ENCODE measurements around the gene CASTOR1. TPM values are rescaled to one million over a fixed set of nuclear protein-coding genes. Genes with fewer than 3 reads are reported as not detected.
A peak's percentile ranks its signal among the peaks of the same experiment; 100 is the strongest.

CASTOR1 gene
- total RNA-seq, 1 donor: 4.9 TPM

GRCh38 chr22:30294830-30295229 lies 5.5 kb upstream of the CASTOR1 start:
- no peak overlapping the region for H3K4me3 ChIP-seq (ENCODE audit: low read depth, low read length)
- TF ChIP-seq, protein P1, sequence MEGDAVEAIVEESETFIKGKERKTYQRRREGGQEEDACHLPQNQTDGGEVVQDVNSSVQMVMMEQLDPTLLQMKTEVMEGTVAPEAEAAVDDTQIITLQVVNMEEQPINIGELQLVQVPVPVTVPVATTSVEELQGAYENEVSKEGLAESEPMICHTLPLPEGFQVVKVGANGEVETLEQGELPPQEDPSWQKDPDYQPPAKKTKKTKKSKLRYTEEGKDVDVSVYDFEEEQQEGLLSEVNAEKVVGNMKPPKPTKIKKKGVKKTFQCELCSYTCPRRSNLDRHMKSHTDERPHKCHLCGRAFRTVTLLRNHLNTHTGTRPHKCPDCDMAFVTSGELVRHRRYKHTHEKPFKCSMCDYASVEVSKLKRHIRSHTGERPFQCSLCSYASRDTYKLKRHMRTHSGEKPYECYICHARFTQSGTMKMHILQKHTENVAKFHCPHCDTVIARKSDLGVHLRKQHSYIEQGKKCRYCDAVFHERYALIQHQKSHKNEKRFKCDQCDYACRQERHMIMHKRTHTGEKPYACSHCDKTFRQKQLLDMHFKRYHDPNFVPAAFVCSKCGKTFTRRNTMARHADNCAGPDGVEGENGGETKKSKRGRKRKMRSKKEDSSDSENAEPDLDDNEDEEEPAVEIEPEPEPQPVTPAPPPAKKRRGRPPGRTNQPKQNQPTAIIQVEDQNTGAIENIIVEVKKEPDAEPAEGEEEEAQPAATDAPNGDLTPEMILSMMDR (IDR thresholded peaks at IDR 0.05; ENCODE audit: insufficient read depth, low read length): no peak
- DNase-seq (ENCODE audit: low read depth): no peak

- TF ChIP-seq, protein P1 (IDR thresholded peaks at IDR 0.05; ENCODE audit: insufficient read depth, low read length): no peak
- DNase-seq (ENCODE audit: low read depth): no peak
- H3K4me3 ChIP-seq (ENCODE audit: low read depth, low read length): no peak overlapping the region
Measured at GRCh38 chr22:30294066-30294465, 4.8 kb upstream of the CASTOR1 start.

DNA sequence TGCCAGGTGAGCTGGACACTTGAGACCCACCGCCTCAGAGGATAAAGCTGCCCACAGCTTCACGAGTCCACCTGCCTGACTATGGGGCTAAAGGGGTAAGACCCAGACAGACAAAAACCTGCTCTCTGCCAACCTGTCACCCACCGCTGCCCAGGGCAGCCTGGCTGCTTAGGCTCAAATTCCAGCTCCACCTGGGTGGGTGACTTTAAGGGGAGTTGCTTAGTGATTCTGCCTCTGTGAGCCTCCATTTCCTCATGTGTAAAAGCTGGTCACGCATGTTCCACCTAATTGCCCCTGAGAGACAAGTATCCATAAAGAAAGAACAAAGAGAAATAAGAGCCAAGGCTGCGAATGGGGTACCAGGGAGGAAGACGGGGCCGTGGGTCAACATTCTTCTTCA lies 3.7 kb upstream of the CASTOR1 start:
- TF ChIP-seq, protein P1 (IDR thresholded peaks at IDR 0.05; ENCODE audit: insufficient read depth, low read length): no peak
- no peak for DNase-seq (ENCODE audit: low read depth)

DNA sequence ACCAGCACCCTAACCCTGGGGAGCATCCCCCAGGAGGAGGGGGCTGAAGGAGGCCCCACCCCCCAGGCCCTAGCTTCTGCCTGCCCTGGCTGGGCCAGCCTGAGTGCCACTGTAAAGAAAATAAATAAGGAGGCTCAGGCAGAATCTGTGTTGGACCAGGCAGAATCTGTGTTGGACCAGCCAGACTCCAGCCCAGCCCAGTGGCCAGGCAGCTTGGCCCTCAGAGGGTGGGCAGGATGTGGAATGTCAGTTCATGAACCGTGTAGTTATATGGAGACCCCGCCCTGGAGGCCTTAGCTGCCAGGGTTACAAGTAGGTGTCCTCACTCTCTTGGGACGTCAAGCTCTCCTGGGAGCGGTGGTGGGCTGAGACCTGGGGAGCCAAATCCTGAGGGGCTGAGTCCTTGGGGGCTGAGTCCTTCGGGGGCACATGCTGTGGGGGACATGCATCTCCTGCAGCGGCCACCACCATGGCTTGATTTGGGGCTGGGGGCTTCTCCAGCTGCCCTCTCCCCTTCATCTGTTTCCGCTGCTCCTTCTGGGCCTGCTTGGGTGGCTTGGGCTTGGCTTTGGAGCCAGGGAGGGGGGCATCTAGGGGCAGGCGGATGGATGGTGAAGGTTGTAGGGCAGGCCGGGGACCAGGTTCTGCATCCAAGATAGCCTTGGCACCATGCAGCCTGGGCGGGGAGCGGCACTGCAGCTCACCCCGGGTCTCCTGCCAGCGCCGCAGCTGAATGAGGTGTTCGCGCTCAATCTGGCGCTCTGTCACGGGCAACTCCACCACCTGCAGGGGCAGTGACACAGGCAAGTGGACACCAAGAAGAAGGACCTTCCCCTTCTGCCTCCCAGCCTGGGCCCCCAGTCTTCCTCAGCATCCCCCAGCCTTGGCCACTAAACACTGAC lies 3.0 kb upstream of the CASTOR1 start:
- TF ChIP-seq, protein P1 (IDR thresholded peaks at IDR 0.05; ENCODE audit: insufficient read depth, low read length): no peak
- DNase-seq (ENCODE audit: low read depth): no peak
- H3K4me3 ChIP-seq (ENCODE audit: low read depth, low read length): no peak overlapping the region

More for the DNA sequence above, 3.7 kb upstream of the CASTOR1 start:
- H3K4me3 ChIP-seq (ENCODE audit: low read depth, low read length): no peak overlapping the region

- no peak overlapping the region for H3K4me3 ChIP-seq (ENCODE audit: low read depth, low read length)
- TF ChIP-seq, protein P1 (IDR thresholded peaks at IDR 0.05; ENCODE audit: insufficient read depth, low read length): no peak
- DNase-seq (ENCODE audit: low read depth): peak; percentile 71
Measured at GRCh38 chr22:30291058-30291892, 2.0 kb upstream of the CASTOR1 start.

DNA sequence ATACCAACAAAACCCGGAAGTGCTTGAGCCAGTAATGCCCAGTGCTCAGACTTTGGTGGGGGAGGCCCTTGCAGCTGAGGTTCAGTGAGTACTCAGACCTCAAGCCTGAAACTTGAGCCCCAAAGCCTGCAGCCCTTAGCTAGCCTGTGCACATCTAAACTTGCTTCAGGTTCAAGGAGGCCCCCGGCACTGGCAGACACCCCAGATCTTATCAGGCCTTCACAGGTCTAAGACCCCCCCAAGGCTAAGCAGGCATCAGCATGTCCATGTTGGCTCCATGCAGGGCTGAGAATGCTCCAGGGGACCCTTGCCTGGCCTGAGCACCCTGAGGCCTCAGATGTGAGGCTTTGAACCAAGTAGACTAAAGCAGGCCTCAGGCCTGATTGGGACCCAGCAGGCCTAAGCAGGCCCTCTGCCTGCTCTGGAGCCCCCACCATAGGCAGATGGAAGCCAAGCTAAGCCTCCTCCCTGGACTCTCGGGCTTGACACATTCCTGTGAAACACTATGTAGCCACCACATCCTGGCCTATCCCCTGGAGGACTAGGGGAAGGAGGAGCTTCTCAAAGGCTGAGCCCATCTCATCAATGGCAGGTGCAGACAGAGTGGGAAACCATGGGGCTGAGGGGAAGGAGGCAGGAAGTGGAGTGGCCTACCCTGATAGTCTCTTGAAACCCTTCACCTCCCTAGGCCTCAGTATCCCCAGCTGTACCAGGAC lies 1.2 kb upstream of the CASTOR1 start:
- H3K4me3 ChIP-seq (ENCODE audit: low read depth, low read length): no peak overlapping the region
- peak; percentile 60 for DNase-seq (ENCODE audit: low read depth)
- TF ChIP-seq, protein P1 (IDR thresholded peaks at IDR 0.05; ENCODE audit: insufficient read depth, low read length): no peak
